H1 (cell line): ENCODE measurements around the gene MAPK8IP3. TPM values are rescaled to one million over a fixed set of nuclear protein-coding genes. Genes with fewer than 3 reads are reported as not detected.

ENCODE experiments used
- CTCF ChIA-PET: fragments of 300-600 bp; sonication (Branson Sonifier 250); formaldehyde crosslinking; loops from one replicate; lab custom pipeline; 2021; ENCODE audit not compliant: partially characterized antibody; lab: Charles Lee
- POLR2A ChIA-PET: fragments of 300-600 bp; sonication (Branson Sonifier 250); formaldehyde crosslinking; loops from one replicate; lab custom pipeline; 2021; ENCODE audit warnings: inconsistent platforms; ENCODE audit not compliant: partially characterized antibody; lab: Charles Lee
- DNase-seq, 2 experiments: peaks; one replicate each; pipeline versions ENCODE4 v3.0.0 to v3.0.0-alpha.2; 2010 to 2022; ENCODE audit warnings: low spot score in 2 of 2, low read depth in 1 of 2, mixed read lengths in 1 of 2
- FAIRE-seq: peaks from 2 replicates; lab custom pipeline; 2011; peaks lifted over from hg19 to GRCh38; lab: Jason Lieb, UNC
- H2AFZ ChIP-seq: 2 replicates; pipeline ENCODE4 v1.8.1; 2012; ENCODE audit warnings: low read length, inconsistent platforms
- H2AK5ac ChIP-seq: 2 replicates; pipeline ENCODE4 v1.6.1; 2013; ENCODE audit warnings: low read depth, low read length
- H2BK120ac ChIP-seq: replicated peaks from 2 replicates; pipeline ENCODE3; 2013; ENCODE audit warnings: low read depth, low read length, inconsistent platforms
- H2BK12ac ChIP-seq: 2 replicates; pipeline ENCODE4 v1.6.1; 2013; ENCODE audit warnings: low read depth, low read length
- H2BK15ac ChIP-seq: 2 replicates; pipeline ENCODE4 v1.6.1; 2013; ENCODE audit warnings: low read length
- H2BK20ac ChIP-seq: 2 replicates; pipeline ENCODE4 v1.6.1; 2013; ENCODE audit warnings: low read length
- H2BK5ac ChIP-seq: 2 replicates; pipeline ENCODE4 v1.6.1; 2013; ENCODE audit warnings: low read depth, low read length
- H3K14ac ChIP-seq: 2 replicates; pipeline ENCODE4 v1.6.1; 2013; ENCODE audit warnings: inconsistent platforms; ENCODE audit not compliant: insufficient read length
- H3K18ac ChIP-seq: 2 replicates; pipeline ENCODE4 v1.6.1; 2013; ENCODE audit warnings: low read length; ENCODE audit errors: extremely low read depth
- H3K23ac ChIP-seq: 2 replicates; pipeline ENCODE4 v1.6.1; 2013; ENCODE audit warnings: inconsistent platforms; ENCODE audit not compliant: insufficient read length
- H3K23me2 ChIP-seq: 2 replicates; pipeline ENCODE4 v1.6.1; 2013; ENCODE audit warnings: low read depth, low read length
- H3K27ac ChIP-seq: 2 replicates; pipeline ENCODE4 v1.6.1; 2011; ENCODE audit warnings: low read depth, low read length, inconsistent platforms
- H3K27me3 ChIP-seq, 4 experiments: replicated peaks in 1 of 4; 1 replicate in 1 of 4; 2 replicates in 3 of 4; pipeline versions ENCODE4 v1.6.1 to v1.8.1; 2011 to 2013; ENCODE audit warnings: low read length in 3 of 4, mild to moderate bottlenecking in 3 of 4, inconsistent platforms in 2 of 4, mixed read lengths in 2 of 4, moderate library complexity in 1 of 4; ENCODE audit not compliant: control insufficient read depth in 3 of 4, insufficient read depth in 3 of 4; ENCODE audit errors: extremely low read depth in 1 of 4
- H3K36me3 ChIP-seq, 4 experiments: 2 replicates each; pipeline versions ENCODE4 v1.6.1 to v1.8.1; 2011 to 2013; ENCODE audit warnings: mild to moderate bottlenecking in 4 of 4, low read length in 3 of 4, moderate library complexity in 2 of 4, control low read depth in 1 of 4, inconsistent platforms in 1 of 4; ENCODE audit not compliant: insufficient read depth in 4 of 4, control insufficient read depth in 2 of 4
- H3K4ac ChIP-seq: replicated peaks from 2 replicates; pipeline ENCODE3; 2013; ENCODE audit warnings: low read length, low read depth, mixed read lengths, inconsistent platforms; ENCODE audit not compliant: insufficient read length
- H3K4me1 ChIP-seq, 4 experiments: replicated peaks in 1 of 4; 1 replicate in 1 of 4; 2 replicates in 3 of 4; pipeline versions ENCODE4 v1.6.1 to v1.8.1; 2011 to 2013; ENCODE audit warnings: low read length in 3 of 4, inconsistent platforms in 2 of 4, mixed read lengths in 1 of 4; ENCODE audit not compliant: insufficient read depth in 4 of 4, control insufficient read depth in 3 of 4
- H3K4me2 ChIP-seq, 2 experiments: 2 replicates each; pipeline versions ENCODE4 v1.6.1 to v1.8.1; 2011 to 2013; ENCODE audit warnings: low read depth in 2 of 2, low read length in 2 of 2, control low read depth in 1 of 2, inconsistent platforms in 1 of 2, mild to moderate bottlenecking in 1 of 2; ENCODE audit not compliant: insufficient read depth in 1 of 2
- H3K4me3 ChIP-seq, 4 experiments: fragments of 200-600, 300-600 bp in 1 of 4; sonication (generic), shearing (Covaris generic), sonication (Bioruptor Twin) in 1 of 4; 2 replicates each; pipeline versions ENCODE4 v1.5.1 to v1.8.1; 2011 to 2016; ENCODE audit warnings: low read length in 4 of 4, low read depth in 3 of 4, control low read depth in 2 of 4, inconsistent platforms in 2 of 4, mild to moderate bottlenecking in 2 of 4, mixed read lengths in 1 of 4, moderate library complexity in 1 of 4; ENCODE audit not compliant: insufficient read depth in 2 of 4; ENCODE audit errors: extremely low read depth in 1 of 4
- H3K56ac ChIP-seq: replicated peaks from 2 replicates; pipeline ENCODE3; 2013; ENCODE audit warnings: low read depth, mild to moderate bottlenecking, mixed read lengths, low read length, inconsistent platforms; ENCODE audit not compliant: insufficient read length
- H3K79me1 ChIP-seq: 2 replicates; pipeline ENCODE4 v1.6.1; 2013; ENCODE audit warnings: low read depth, low read length, control low read depth
- H3K79me2 ChIP-seq, 2 experiments: 2 replicates each; pipeline versions ENCODE4 v1.6.1 to v1.8.1; 2012 to 2013; ENCODE audit warnings: low read length in 2 of 2, mild to moderate bottlenecking in 2 of 2, inconsistent platforms in 1 of 2; ENCODE audit not compliant: insufficient read depth in 2 of 2, control insufficient read depth in 1 of 2
- H3K9ac ChIP-seq, 4 experiments: replicated peaks in 1 of 4; 1 replicate in 1 of 4; 2 replicates in 3 of 4; pipeline versions ENCODE4 v1.6.1 to v1.8.1; 2011 to 2013; ENCODE audit warnings: low read depth in 3 of 4, low read length in 3 of 4, control low read depth in 2 of 4, mild to moderate bottlenecking in 2 of 4, moderate library complexity in 2 of 4, inconsistent platforms in 1 of 4; ENCODE audit errors: extremely low read depth in 1 of 4
- H3K9me3 ChIP-seq, 2 experiments: 2 replicates each; pipeline versions ENCODE4 v1.6.1 to v1.8.1; 2012 to 2013; ENCODE audit warnings: mild to moderate bottlenecking in 2 of 2, moderate library complexity in 2 of 2, control low read depth in 1 of 2, inconsistent platforms in 1 of 2, low read depth in 1 of 2, low read length in 1 of 2, mixed read lengths in 1 of 2; ENCODE audit not compliant: insufficient read depth in 2 of 2
- H4K20me1 ChIP-seq, 2 experiments: replicated peaks in 1 of 2; 2 replicates each; pipeline versions ENCODE3 to v1.8.1; 2011 to 2013; ENCODE audit warnings: inconsistent platforms in 2 of 2, low read length in 2 of 2, mild to moderate bottlenecking in 1 of 2; ENCODE audit not compliant: insufficient read depth in 2 of 2, control insufficient read depth in 1 of 2
- H4K5ac ChIP-seq: 2 replicates; pipeline ENCODE4 v1.6.1; 2013; ENCODE audit warnings: low read length, low read depth, mixed read lengths, inconsistent platforms; ENCODE audit not compliant: insufficient read length
- H4K8ac ChIP-seq: 2 replicates; pipeline ENCODE4 v1.8.0; 2013; ENCODE audit warnings: mild to moderate bottlenecking, moderate library complexity, low read length, inconsistent platforms; ENCODE audit not compliant: insufficient read depth; ENCODE audit errors: extremely low read depth
- H4K91ac ChIP-seq: replicated peaks from 2 replicates; pipeline ENCODE3; 2013; ENCODE audit warnings: low read length, mixed read lengths, inconsistent platforms; ENCODE audit not compliant: insufficient read length
- CTBP2 ChIP-seq: IDR thresholded peaks from 2 replicates; pipeline ENCODE4 v1.7.0; 2011; ENCODE audit warnings: borderline replicate concordance, mild to moderate bottlenecking, moderate library complexity, mixed read lengths, low read length; ENCODE audit not compliant: insufficient read depth, insufficient read length
- POLR2AphosphoS5 ChIP-seq: IDR thresholded peaks from 2 replicates; pipeline ENCODE4 v1.6.1; 2011; ENCODE audit warnings: low read depth, low read length
- WGBS, 2 experiments: shearing (Covaris generic) in 1 of 2; methylation state at CpG; one replicate each; pipeline versions ENCODE4 v1.1.6 to v1.1.7; 2013 to 2015; ENCODE audit warnings: low lambda C conversion rate in 2 of 2, mixed read lengths in 2 of 2, inconsistent platforms in 1 of 2, low coverage in 1 of 2, missing lambda C conversion rate in 1 of 2; ENCODE audit not compliant: insufficient replicate concordance in 2 of 2, insufficient coverage in 1 of 2, insufficient read length in 1 of 2; ENCODE audit errors: extremely low coverage in 1 of 2, missing lambda C conversion rate in 1 of 2; 5-methylcytosine and 5-hydroxymethylcytosine counted together
- polyA plus RNA-seq, 7 experiments: library from polyadenylated mRNA; depleted of rRNA in 3 of 7; stranded (reverse) in 5 of 7; unstranded in 2 of 7; fragments of >200 nt in 5 of 7; fragments of 200-250 nt in 2 of 7; gene quantifications; 1 replicate in 5 of 7; 2 replicates in 1 of 7; 4 replicates in 1 of 7; pipeline versions ENCODE4 v1.2.1 to v1.2.3, GENCODE V29; 2011 to 2013; ENCODE audit warnings: missing spikeins in 2 of 7, mixed read lengths in 2 of 7
- total RNA-seq: library from RNA; stranded (reverse); fragmentation: NEBNext Ultra II Directional; extraction: Animal tissue kit (Norgen Biotek cat#: 25700); gene quantifications from 2 replicates; pipeline ENCODE4 v1.2.1, GENCODE V29; 2021

Gene MAPK8IP3
- total and polyA plus RNA-seq, 2 of the 8 experiments (the other 6 are each of a cell fraction or from before 2014, with no cell fraction given) = 16.9 to 43.4 TPM

DNA sequence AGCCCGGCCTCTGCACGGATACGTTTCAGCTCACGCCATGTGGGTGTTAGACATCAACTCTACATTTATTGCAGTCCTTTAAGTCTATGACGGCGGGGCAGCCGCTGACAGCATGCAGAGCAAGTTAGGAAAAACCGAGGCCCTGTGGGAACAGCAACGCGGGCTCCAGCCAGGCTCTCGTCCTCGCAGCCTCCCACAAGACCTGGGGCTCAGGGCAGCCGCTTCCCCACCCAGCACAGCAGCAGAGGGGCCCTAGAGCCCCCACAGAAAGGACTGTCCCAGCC is 70.6 kb downstream of the MAPK8IP3 start:
- H3K14ac ChIP-seq = no peak overlapping the region
- no peak overlapping the region for H3K4me2 ChIP-seq
- no peak overlapping the region for H3K27ac ChIP-seq
- no peak overlapping the region for H3K4me3 ChIP-seq
- TF ChIP-seq POLR2AphosphoS5 (0 out of 2 replicates have a peak, but pooled peaks have one; percentile 7), CTBP2 (no peak)
- peaks cover 0 to 15% of the 10 kb centered on the region in 2 experiments; a peak in 1 of 4 replicates for H3K79me2 ChIP-seq
- H3K4me1 ChIP-seq = peaks cover 0 to 12% (median 8%) of the 10 kb centered on the region in 4 experiments; a peak in 6 of 7 replicates
- no peak overlapping the region for H3K56ac ChIP-seq
- no peak overlapping the region for H2BK5ac ChIP-seq
- H4K8ac ChIP-seq = peak overlapping the region; percentile 20; the same call in 1 of the 2 replicates
- no peak overlapping the region for H2AK5ac ChIP-seq
- FAIRE-seq = no peak
- H3K23me2 ChIP-seq = peaks cover 9% of the 10 kb centered on the region
- H3K18ac ChIP-seq = no peak overlapping the region
- no peak overlapping the region for H3K4ac ChIP-seq
- H2BK12ac ChIP-seq = no peak overlapping the region
- POLR2A ChIA-PET = interaction anchor here (0.7 to 12.0 kb wide), 5 partner anchors 8 to 379 kb away, joined by 3 to 246 read pairs (median 3); partner anchors contain the start of genes EME2, MRPS34, NME3 and TRAF7
- no peak overlapping the region for H2BK120ac ChIP-seq
- CTCF ChIA-PET = no interaction called here
- no peak overlapping the region for H3K9ac ChIP-seq
- no peaks in the 10 kb centered on the region for H3K27me3 ChIP-seq
- no peak overlapping the region for H3K23ac ChIP-seq
- no peak overlapping the region for H2AFZ ChIP-seq
- DNase-seq = no peak
- no peak overlapping the region for H2BK15ac ChIP-seq
- no peak overlapping the region for H4K5ac ChIP-seq
- peaks cover 0 to 33% of the 10 kb centered on the region in 2 experiments for H4K20me1 ChIP-seq
- 89% methylated on average over 13 of the region's 13 CpGs; no CpG with 5 or more reads in 1 of the 2 experiments for WGBS, 2 experiments
- H3K36me3 ChIP-seq = peaks cover 0 to 23% (median 9%) of the 10 kb centered on the region in 4 experiments; a peak in 5 of 8 replicates
- no peaks in the 10 kb centered on the region for H3K9me3 ChIP-seq
- H3K79me1 ChIP-seq = peaks cover 9% of the 10 kb centered on the region
- no peak overlapping the region for H4K91ac ChIP-seq
- H2BK20ac ChIP-seq = no peak overlapping the region
